GM19035 (cell line): Measurements from ENCODE around the gene DTHD1.

Experiments
- ATAC-seq: cut with Tn5 transposase; IDR thresholded peaks from one replicate; pipeline ENCODE4 v1.9.1; 2021; ENCODE audit not compliant: unreplicated experiment

The DTHD1 gene

DNA sequence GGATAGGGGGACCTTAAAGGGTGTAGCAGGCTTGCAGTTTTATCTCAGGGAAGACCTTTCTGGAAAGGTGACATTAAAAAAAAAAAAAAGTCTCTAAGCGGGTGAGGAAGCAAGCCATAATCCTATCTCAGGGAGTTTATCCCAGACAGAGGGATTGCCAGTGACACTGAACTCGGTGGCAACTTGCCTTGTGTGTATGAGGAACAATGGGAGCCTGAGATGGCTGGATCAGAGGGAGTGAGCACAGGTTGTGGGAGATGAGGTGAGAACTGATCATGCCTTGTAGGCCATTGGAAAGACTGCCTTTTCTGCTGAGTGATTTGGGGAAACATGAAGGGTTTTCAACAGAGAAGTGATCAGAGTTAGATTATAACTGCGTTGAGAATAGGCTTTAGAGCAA is 31.1 kb downstream of the DTHD1 start:
- no peak for ATAC-seq

DNA sequence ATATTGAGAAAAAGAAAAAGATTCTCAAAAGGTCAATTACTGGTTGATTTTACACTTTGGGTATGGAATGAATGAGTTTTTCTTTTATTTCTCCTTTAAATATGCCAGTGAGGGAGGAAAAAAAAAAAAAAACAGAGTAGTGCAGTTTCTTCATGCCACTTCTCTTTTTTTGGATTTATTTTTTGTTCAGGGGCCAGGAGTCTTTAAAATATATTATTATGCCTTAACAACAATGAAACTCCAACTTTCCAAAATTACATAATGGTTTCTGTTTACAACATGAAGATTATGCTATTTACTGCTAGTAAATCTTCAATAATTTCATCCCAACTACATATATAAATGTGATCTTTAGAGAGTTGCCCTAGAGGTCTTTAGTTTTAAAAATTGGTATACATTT is 31.9 kb downstream of the DTHD1 start:
- ATAC-seq = no peak

DNA sequence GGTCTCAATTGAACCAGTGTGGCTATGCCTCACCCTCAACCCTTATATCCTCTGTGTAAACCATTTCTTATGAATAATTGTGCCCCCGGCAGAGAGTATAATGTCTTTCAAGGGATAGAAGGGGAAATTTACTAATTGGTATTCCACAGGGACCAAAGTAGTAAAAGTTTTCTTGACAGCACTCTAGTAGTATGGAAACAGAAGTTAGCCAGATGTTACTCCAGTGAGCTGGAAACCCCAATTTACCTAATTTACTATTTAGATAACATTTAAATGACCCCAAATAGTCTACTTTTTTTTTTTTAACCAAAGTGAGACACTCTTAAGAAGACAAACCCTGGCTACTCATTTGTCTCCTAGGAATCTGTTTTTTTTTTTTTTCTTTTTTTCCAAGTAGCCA is 32.3 kb downstream of the DTHD1 start:
- no peak for ATAC-seq

DNA sequence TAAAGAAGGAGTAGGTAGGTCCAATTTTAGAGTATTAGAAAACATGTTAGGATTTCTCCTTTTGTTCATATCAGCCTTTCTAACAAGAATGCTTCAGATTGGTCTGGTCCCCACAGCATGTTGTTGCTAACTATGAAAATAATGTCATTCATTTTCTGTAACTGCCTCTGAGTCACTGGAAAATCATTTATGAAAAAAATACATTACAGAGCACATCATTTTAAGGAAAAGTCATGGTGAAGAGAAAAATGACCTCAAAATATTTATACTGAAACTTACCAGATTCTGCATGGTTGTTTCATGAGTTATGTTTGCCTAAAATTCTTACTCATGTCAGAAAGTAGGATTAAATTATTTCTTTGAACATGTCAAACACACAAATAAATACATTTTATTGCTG is 35.2 kb downstream of the DTHD1 start:
- ATAC-seq = no peak

DNA sequence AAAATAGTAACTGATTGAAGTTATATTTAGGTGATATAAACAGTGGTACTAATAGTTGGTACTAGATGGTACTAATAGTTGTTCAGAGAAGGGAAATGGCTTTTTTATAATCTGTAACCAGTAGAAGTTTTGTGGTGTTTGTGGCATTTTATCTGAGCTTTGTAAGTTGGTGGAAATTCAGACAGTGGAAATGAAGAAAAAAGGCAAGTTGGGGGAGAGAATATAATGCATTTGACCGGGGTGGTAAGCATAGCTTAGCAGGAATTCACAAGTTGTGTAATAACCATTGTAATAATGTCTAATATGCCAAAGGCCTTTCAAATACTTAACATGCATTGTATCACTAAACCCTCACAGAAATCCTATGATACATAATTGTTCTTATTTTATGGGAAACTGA is 36.3 kb downstream of the DTHD1 start:
- ATAC-seq = no peak

DNA sequence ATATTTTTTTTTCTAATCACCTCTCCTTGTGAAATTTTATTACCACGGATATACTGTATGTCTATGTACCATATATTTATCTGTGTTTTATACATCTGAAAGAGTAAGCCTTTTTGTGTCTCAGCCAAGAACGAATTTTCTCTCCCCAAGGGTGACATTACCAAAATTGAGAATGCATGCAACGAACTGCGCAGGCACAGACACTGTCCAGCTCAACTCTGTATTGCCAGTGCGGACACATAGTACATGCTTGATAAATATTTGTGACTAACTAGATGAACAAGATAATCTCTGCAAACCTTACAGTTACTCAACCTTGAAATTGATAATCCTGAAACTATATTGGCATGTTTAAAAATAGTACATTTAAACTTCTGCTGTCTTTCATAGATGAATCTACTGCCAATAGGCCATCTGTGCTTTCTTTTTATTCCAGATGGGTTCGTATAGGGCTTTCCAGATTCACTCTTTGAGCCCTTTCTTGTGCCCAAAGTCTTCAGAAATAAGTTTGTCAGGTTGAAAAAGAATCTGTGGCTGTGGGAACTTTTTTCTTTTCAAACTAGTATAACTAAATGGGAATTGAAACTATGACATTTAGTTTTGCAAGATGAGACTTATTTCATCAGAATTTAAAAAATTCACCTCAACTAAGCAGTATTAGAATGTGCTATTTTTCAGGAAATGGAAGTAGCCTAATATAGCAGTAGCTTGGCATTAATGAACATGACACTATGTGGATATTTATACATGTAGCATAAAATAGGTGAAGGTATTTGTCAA is 38.9 kb downstream of the DTHD1 start:
- ATAC-seq = peak; percentile 41

DNA sequence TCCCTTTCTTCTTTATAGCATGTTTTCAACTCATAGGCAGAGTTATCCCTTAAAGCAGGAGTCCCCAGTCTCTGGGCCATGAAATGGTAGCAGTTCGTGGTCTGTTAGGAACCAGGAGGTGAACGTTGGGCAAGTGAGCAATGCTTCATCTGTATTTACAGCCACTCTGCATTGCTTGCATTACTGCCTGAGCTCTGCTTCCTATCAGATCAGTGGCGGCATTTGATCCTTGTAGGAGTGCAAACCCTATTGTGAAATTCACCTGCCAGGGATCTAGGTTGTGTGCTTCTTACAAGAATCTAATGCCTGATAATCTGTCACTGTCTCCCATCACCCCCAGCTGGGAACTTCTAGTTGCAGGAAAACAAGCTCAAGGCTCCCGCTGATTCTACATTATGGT is 39.8 kb downstream of the DTHD1 start:
- ATAC-seq = no peak

DNA sequence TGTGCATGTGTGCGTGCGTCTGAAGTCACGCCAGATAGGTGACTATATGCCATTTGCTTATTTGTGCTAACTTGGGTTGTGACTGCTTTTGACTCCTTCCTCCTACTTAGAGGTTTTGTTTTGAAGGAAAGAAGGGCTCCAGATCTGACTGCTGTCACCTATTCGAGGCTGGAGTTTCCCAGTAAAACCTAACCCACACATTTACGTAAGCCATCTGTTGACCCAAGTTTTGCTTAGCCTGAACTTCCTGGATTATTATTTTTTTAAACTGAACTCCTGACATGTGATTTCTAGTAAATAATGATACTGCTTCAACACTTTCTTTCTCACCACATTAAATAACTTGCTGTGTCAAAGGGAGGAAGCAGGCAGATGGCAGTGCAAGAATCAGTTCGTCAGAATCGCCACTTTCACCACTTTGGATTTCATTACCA is 41.5 kb downstream of the DTHD1 start:
- ATAC-seq = no peak

DNA sequence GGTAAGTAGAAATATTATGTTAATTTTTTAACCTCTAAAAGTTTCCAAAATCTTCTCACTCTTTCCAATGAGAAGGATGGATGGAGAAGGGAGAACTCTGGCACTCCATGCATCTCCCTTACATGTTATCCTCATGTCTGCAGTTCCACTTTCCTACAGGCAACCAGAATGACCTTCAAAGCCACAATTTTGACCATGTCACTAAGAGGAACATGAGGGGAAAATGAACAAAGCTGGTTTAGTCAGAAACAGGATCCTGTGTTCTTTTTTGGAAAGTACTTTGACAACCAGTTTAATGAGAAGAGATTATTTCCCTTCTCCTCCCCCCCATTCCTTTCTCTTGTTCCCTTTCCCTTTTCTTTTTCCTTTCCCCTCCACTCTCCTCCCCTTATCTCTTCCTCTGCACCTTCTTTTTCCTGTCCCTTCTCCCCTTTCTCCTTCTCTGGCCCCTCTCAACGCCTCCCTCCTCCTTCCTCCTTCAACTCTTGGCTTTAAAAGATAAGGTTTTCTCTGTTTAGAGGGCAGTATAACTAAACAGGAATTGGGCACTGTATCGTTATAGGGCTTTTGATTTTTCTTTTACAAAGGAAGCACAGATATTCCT is 42.5 kb downstream of the DTHD1 start:
- no peak for ATAC-seq

DNA sequence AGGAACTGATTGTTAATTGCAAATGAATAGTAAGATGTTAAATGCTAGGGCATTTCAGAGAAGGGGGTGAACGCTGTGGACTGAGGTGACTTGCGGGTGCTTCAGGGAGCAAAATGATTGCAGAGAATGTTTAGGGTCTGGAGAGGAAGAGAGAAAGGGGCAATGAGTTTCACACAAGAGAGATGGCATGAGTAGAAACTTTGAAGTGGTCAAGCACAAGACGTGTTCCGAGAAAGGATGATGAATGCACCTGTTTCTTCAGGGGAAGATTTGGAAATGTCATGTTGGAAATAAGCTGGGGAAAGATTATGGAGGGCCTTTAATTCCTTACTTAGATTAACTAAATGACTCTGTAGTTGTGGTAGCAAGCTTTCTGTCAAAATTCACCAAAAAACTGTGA is 43.4 kb downstream of the DTHD1 start:
- ATAC-seq = no peak

DNA sequence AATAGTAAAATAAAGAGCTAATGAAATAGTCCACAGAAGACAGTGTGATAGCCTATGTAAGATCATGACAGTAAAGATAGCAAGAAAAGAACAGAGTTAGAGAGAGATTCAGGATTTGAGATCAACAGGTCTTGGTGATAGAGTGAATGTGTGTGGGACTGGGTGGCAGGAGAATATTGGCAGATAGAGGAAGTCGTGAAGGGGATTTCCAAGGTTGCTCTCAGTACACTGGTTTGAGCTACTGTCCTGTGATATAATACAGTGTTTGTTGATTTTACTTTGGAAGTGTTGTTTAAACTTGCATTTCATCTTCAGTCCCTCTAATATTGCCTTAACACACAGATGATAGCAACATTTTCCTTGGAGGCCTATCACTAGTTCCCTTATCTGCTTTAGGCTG is 44.1 kb downstream of the DTHD1 start:
- peak; percentile 78 for ATAC-seq

DNA sequence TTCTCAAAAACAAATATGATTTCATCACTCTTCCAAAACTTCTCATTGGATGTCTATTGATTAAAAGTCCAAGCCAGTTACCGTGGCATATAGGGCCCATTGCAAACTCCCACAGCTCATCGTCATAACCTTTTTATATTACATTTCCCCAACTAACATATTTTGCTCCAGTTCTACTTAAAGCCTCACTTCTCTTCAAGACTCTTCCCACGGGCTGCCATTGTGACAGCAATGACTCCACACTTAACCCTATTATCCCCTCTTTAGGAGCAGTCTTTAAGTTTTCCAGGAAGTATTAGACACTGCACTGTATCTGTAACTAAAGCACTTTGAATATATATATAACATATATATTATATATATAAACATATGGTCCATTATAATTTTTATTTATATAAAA is 44.5 kb downstream of the DTHD1 start:
- no peak for ATAC-seq

DNA sequence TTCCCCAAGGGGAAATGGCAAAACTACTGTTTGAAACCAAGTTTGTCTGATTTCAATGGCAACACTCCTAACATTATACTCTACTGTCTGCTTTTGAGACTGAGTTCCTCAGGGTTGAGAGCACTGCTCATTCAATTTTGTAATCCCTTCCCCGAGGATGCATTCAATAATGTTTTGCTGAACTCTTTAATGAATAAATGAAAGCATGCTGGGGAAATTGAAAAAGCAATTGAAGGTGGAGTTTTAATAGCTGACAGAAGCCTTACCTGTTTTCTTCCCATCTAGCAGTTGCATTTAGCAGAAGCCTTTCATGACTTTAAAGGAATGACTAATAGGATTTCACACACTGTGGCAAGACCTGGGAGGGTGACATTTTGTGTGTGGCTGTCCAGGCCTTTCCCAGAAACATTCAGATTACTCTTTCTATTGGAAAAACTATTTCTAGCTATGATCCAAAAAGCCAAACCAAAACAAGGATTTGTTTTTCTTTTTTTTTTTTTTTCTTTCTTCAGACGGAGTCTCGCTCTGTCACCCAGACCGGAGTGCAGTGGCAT is 45.1 kb downstream of the DTHD1 start:
- no peak for ATAC-seq

DNA sequence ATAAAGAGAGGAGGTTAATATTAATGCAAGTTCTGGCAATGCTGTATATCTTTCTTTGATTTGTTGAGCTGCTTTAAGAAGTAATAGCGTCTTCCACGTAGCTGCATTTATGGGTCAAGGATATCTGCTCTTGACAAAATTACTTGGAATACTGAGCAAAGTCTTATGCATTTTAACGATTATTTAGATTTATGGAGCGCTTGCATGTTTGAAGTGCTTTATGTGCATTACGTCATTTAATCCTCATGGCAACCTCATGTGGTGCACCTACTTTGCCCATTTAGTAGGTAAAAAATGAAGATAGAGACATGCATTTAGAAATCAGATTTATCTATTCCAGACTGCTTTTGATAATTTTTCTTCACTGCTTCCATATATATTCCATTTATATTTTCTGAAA is 46.0 kb downstream of the DTHD1 start:
- no peak for ATAC-seq

DNA sequence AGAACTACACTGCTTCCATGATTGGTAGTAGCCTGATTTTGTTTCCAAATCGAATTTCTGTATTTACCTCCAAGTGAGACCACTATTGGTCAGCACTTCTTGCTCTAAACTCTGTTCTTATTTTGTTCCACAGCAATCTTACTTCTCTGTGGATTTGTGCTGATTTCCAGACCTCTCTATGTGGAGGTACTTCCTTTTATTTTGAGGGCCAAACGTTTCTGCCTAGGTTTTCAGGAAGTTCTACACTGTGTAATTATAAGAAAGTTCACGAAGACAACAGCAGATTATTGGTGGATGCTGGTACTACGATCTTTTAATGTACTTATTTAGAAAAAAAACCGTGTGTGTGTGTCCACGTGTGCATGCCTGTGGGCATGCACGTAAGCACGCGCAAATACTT is 46.7 kb downstream of the DTHD1 start:
- ATAC-seq = no peak

DNA sequence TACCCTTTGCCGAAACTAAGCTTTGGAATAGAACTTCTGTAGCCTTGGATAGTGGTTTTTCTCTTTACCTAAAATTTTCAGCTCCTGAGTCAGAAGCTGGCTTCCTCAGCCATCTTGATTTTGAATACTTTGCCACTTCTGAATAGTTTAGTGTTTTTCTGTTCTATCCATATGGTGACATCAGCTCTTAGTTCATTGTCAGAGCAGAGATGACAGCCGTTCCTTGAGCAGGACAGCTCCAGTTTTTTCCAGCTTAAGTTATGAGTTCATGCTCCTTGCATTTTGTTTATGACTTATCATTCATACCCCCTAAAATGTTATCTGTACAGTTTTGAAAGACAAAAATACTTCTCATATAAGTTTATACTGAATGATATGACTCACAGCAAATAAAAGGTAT is 47.8 kb downstream of the DTHD1 start:
- ATAC-seq = no peak

DNA sequence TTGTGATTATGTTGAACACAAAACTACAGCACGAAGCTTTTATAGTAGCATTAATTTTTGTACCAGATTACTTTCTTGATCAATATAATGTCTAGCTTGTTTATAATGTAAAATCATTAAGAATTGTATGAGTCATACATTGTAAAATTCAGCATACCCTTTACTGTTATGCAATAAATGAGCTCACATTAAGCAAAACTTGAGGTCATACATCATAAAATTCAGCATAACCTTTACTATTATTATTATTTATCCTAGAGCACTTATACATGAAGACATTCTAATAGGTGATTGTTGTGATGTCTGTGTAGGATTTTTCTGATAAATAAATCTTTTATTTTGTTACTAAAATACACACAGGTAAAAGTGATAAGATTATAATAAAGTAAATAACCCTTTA is 49.4 kb downstream of the DTHD1 start:
- no peak for ATAC-seq

DNA sequence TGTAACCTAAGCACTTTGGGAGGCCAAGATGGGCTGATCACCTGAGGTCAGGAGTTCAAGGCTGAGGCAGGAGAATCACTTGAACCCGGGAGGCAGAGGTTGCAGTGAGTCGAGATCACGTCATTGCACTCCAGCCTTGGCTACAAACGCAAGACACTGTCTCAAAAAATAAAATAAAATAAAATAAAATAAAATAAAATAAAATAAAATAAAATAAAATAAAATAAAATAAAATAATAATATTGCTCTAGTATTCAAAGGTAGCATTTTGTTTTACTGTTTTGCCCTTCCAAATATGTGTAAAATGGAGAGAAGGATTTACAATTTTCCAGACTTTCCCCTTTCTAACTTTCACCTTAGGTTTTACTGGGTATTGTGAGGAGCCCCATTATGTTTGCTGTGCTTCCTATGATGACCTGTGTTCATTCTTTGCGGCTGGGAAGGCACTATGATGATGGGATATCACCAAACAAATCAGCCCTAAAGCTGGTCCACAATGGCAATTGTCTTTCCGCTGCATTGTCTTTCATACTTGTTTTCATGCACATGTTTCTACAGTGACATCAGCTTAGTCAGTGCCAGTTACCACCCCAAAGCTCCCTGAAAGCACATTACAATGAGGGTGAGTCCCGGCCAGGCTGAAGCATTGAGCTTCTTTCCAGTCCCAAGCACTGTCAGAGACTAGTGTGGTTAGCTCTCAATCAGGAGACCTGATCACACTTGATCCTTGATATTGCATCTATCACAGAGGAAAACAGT is 50.8 kb downstream of the DTHD1 start:
- peak; percentile 85 for ATAC-seq

DNA sequence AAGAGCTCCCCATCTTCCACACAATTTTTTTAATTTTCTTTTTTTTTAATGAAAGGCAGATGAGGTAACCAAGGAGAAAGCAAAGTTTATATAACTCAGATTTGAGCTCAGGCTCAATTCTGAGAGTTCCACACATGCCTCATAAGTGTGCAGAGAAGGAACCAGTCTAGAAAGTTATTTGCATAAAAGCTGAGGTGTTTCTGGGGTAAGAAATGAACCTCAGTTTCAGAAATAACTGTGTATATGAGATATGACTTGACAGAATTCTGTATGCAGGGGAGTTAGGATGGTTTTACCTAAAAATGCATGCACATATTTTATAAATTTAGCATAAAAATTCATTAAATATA is 51.3 kb downstream of the DTHD1 start:
- ATAC-seq = peak; percentile 99

DNA sequence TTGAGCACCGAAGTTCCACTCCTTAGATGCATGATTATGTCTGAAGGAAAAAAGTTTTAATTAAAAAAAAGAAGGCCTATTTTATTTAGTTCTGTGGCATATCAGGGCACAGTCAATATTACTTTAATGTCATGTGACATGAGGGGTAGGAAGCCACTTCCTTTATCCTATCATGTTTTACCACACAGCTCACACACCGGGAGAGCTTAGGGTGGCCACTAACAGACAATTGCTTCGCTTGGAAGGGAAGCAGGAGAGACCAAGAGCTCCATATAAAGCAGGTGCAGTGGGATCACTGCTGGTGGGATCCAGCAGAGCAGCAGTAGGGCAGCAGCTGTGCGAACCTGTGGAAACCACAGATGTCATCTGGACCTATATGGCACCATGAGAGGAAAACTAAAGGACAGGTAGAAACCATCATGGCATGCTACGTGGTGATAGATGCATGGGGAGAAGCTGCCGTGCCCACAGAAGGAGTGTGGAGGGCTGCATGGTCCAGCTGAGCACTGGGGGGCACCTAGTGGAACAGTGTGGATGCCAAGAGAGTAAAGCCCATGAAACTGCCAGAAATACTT is 52.0 kb downstream of the DTHD1 start:
- ATAC-seq = no peak

DNA sequence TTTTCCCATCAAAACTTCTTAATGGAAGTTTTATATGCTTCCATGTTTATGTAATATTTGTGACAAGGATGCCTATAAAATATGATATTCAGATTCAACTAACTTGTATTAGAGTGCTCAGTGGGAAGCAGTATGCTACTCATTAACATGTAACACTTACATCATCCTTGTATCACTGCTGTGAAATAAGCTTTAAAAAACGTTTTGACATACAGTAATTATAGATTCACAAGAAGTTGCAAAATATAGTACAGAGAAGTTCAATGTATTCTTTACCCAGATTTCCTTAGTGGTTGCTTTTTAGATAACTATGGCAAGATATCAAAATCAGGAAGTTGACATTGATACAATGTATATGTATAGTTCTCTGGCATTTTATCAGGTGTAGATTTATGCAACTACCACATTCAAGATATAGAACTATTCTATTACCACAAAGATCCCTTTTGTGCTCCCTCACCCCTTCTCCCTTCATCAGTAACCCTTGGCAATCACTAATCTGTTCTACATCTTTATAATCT is 56.3 kb downstream of the DTHD1 start:
- ATAC-seq = no peak
